Adrenal gland (tissue), 12 donors: ENCODE results near the gene ST6GALNAC3. TPM values are rescaled to one million over a fixed set of nuclear protein-coding genes. Genes with fewer than 3 reads are reported as not detected.
"Not testable (repeated sequence)": the region's sequence is repeated elsewhere in the genome, so short reads cannot be mapped to it uniquely, and the experiment has no call there.

Experiments used
- DNase-seq, 7 donors: peaks; one replicate each; pipeline ENCODE4 v3.0.0-alpha.2; 2019 to 2020
- H3K27ac ChIP-seq, 5 donors: fragments of 200-600 bp; sonication (generic) in 4 of 5; 1 replicate in 3 of 5; 2 replicates in 2 of 5; pipeline versions ENCODE4 v1.5.1 to v1.8.0; 2016 to 2020; ENCODE audit warnings: mild to moderate bottlenecking in 1 of 5
- H3K27me3 ChIP-seq: fragments of 200-600 bp; 2 replicates; pipeline ENCODE4 v1.8.0; 2021
- H3K36me3 ChIP-seq, 2 donors: fragments of 200-600 bp; replicated peaks in 1 of 2; 1 replicate in 1 of 2; 2 replicates in 1 of 2; pipeline versions ENCODE4 v1.5.1 to v1.8.0; 2018 to 2022
- H3K4me1 ChIP-seq, 2 donors: fragments of 200-600 bp; replicated peaks in 1 of 2; 1 replicate in 1 of 2; 2 replicates in 1 of 2; pipeline versions ENCODE4 v1.5.1 to v1.8.0; 2018 to 2021
- H3K4me3 ChIP-seq, 4 donors: fragments of 200-600 bp; sonication (generic) in 3 of 4; one replicate each; pipeline ENCODE4 v1.5.1; 2016 to 2018
- H3K9me3 ChIP-seq, 3 donors: fragments of 200-600 bp; sonication (generic) in 1 of 3; replicated peaks in 1 of 3; 1 replicate in 2 of 3; 2 replicates in 1 of 3; pipeline versions ENCODE4 v1.5.1 to v1.8.0; 2016 to 2021
- POLR2A ChIP-seq, 2 donors: fragments of 450-650 bp; IDR thresholded peaks; one replicate each; pipeline ENCODE4 v1.6.1; 2017; ENCODE audit warnings: antibody characterized with exemption in 2 of 2, mild to moderate bottlenecking in 2 of 2, moderate library complexity in 1 of 2
- WGBS, 4 donors: extraction: QIAGEN DNeasy Blood & Tissue Kit in 2 of 4; methylation state at CpG; one replicate each; pipeline versions ENCODE4 v1.1.5 to v1.1.7; 2013 to 2017; 5-methylcytosine and 5-hydroxymethylcytosine counted together
- intact Hi-C, 2 donors: fragments of 100-400 bp; cut with DNase I; formaldehyde crosslinking; loops; one replicate each; pipeline versions ENCODE4 v1.14.1 to v1.15.0; 2022 to 2023
- polyA plus RNA-seq, 3 donors: library from polyadenylated mRNA; stranded (reverse); fragments of 200-250 nt in 2 of 3; fragments of 350-450 nt in 1 of 3; fragmentation: Illumina TruSeq in 1 of 3; extraction: RNeasy Lipid Tissue Mini Kit (QIAGEN cat#74804) in 1 of 3; gene quantifications; one replicate each; pipeline ENCODE4 v1.2.3, GENCODE V29; 2013 to 2014
- total RNA-seq, 9 donors: library from RNA; depleted of rRNA in 4 of 9; stranded (reverse); fragments of >200 nt in 4 of 9; fragments of 120-200 nt in 1 of 9; fragmentation: NEBNext Ultra II Directional in 1 of 9; extraction: Animal tissue kit (Norgen Biotek cat#: 25700) in 1 of 9; gene quantifications; one replicate each; pipeline versions ENCODE4 v1.1.0 to v1.2.4, GENCODE V29; 2013 to 2023
- TF ChIP-seq, protein P1 (sequence below), 6 experiments: fragments of 450-650 bp in 4 of 6; fragments of 200-600 bp in 2 of 6; sonication (generic) in 1 of 6; IDR thresholded peaks; 1 replicate in 5 of 6; 2 replicates in 1 of 6; pipeline versions ENCODE4 v1.5.1 to v1.8.0; 2016 to 2021; ENCODE audit warnings: antibody characterized with exemption in 6 of 6, mild to moderate bottlenecking in 2 of 6, moderate library complexity in 1 of 6
- donor health status: healthy with polysubstance abuse.
- donor health status: Bipolar disorder and iron deficiency.
- donor health status: DM: yes; HTN: yes; CAD: no.
- donor health status: DM: no; HTN: no; CAD: no.
- donor health status: DM: no; HTN: no; CAD: no.
- donor health status: DM: yes; HTN: yes; CAD: no.

ST6GALNAC3 gene
- total and polyA plus RNA-seq, 12 donors: 1.4 to 11.5 (median 5.9) TPM

GRCh38 chr1:76090283-76091203 lies 16.0 kb downstream of the ST6GALNAC3 start:
- TF ChIP-seq POLR2A (IDR thresholded peaks at IDR 0.05): no peak
- TF ChIP-seq, protein P1, sequence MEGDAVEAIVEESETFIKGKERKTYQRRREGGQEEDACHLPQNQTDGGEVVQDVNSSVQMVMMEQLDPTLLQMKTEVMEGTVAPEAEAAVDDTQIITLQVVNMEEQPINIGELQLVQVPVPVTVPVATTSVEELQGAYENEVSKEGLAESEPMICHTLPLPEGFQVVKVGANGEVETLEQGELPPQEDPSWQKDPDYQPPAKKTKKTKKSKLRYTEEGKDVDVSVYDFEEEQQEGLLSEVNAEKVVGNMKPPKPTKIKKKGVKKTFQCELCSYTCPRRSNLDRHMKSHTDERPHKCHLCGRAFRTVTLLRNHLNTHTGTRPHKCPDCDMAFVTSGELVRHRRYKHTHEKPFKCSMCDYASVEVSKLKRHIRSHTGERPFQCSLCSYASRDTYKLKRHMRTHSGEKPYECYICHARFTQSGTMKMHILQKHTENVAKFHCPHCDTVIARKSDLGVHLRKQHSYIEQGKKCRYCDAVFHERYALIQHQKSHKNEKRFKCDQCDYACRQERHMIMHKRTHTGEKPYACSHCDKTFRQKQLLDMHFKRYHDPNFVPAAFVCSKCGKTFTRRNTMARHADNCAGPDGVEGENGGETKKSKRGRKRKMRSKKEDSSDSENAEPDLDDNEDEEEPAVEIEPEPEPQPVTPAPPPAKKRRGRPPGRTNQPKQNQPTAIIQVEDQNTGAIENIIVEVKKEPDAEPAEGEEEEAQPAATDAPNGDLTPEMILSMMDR (IDR thresholded peaks at IDR 0.05): no peak
- Histone ChIP-seq H3K36me3 (no peaks in the 10 kb centered on the region), H3K9me3 (no peaks in the 10 kb centered on the region), H3K4me3 (no peak overlapping the region), H3K4me1 (no peaks in the 10 kb centered on the region), H3K27ac (no peak overlapping the region), H3K27me3 (no peaks in the 10 kb centered on the region)
- intact Hi-C loops: no loop called here
- no peak for DNase-seq
- 59 to 67% (median 64%) methylated on average over 7 of the region's 7 CpGs for WGBS, 4 donors

DNA sequence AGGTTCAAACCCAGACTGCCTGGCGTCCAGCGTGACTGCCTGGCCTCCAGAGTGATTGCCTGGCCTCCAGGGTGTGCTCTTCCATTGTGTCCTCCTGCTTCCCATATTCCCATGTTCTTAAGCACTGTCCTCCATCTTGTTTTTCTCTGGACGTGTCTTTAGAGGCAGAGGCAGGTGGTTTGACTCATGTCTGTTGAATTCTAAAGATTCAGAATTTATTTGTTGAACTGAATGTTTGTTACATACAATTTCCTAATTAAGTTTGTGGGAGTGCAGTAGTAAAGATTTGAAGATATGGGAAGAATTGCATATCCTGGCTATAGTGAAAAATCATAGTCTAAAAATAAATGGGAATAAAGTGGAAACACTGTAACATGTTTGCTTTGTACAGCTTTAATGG lies 18.3 kb downstream of the ST6GALNAC3 start:
- Histone ChIP-seq H3K9me3 (no peaks in the 10 kb centered on the region), H3K4me3 (no peak overlapping the region), H3K27me3 (no peaks in the 10 kb centered on the region), H3K27ac (no peak overlapping the region), H3K4me1 (no peaks in the 10 kb centered on the region), H3K36me3 (no peaks in the 10 kb centered on the region)
- TF ChIP-seq, protein P1 (IDR thresholded peaks at IDR 0.05): no peak
- TF ChIP-seq POLR2A (IDR thresholded peaks at IDR 0.05): no peak
- WGBS, 4 donors: 66 to 75% (median 71%) methylated on average over 3 of the region's 3 CpGs
- intact Hi-C loops: no loop called here
- DNase-seq: no peak

DNA sequence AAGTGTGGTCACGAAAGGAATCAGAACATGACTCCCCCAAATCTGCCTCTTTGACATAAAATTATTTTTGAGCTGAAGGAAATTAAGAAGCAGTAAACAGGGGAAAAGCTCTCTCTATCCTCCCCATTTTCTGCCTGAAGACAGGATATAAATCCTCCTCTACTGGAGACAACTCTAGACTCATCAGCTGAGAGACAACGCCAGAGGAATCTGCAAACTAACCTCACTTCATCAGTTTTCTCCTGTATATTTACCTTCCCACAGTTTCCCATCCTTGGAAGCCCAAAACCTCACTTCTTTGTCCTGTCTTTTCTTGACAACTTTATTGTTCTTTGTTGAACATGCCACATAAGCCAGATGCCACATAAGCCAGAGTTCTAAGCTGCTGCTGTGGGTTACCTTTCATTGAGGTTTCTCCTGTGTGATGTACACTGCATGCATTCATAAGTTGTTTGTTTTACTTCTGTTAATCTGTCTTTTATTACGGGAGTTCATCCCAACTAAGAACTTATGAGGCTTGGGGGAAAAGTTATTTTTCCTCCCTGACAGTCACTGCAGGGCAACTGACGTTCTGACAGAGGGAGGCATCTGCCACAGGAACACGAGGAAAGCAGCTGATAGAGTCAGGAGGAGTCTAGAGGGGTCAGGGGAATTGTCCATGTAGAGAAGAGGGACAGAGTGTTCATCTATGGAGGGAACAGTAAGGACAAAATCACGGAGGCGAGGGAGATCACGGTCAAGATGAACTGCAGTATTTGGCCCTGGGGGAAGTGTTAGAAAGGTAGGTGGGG lies 19.2 kb downstream of the ST6GALNAC3 start:
- no peaks in the 10 kb centered on the region for H3K4me1 ChIP-seq
- no peaks in the 10 kb centered on the region for H3K36me3 ChIP-seq
- no peak for DNase-seq
- intact Hi-C loops: no loop called here
- TF ChIP-seq POLR2A (IDR thresholded peaks at IDR 0.05): no peak
- TF ChIP-seq, protein P1 (IDR thresholded peaks at IDR 0.05): no peak
- no peak overlapping the region for H3K4me3 ChIP-seq
- no peaks in the 10 kb centered on the region for H3K9me3 ChIP-seq
- WGBS, 4 donors: 66 to 74% (median 70%) methylated on average over 8 of the region's 8 CpGs
- H3K27ac ChIP-seq: no peak overlapping the region
- no peaks in the 10 kb centered on the region for H3K27me3 ChIP-seq

DNA sequence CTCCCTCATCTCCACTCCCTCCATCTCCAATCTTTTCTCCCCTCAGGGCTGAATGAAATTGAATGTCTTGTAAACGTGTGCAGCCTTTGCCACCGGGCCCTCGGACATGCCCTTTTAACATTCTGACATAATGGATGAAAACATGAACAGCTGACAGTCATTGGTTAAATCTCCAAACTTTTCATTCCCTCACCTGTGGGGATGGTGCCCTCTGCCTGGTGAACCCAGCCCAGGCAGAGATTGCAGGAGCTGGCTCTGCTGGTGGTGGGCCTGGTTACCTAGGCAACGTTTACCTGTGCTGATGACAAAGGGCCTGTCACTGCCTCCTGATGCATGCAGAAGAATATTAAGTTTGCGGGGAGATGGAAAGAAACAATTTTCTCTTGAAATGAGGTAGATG lies 21.3 kb downstream of the ST6GALNAC3 start:
- Histone ChIP-seq H3K27me3 (no peaks in the 10 kb centered on the region), H3K4me1 (no peaks in the 10 kb centered on the region), H3K36me3 (no peaks in the 10 kb centered on the region), H3K9me3 (no peaks in the 10 kb centered on the region), H3K4me3 (no peak overlapping the region), H3K27ac (no peak overlapping the region)
- 50 to 60% (median 57%) methylated on average over 5 of the region's 5 CpGs for WGBS, 4 donors
- no peak for DNase-seq
- TF ChIP-seq, protein P1 (IDR thresholded peaks at IDR 0.05): no peak
- no peak for TF ChIP-seq POLR2A (IDR thresholded peaks at IDR 0.05)
- intact Hi-C loops: no loop called here

DNA sequence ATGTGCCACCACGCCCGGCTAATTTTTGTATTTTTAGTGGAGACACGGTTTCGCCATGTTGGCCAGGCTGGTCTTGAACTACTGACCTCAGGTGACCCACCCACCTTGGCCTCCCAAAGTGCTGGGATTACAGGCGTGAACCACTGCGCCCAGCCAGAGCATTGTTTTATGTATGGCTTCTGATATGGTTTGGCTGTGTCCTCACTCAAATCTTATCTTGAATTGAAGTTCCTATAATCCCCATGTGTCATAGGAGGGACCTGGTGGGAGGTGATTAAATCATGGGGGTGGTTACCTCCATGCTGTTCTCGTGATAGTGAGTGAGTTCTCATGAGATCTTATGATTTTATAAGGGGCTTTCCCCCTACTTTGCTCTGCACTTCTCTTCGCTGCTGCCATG lies 22.5 kb downstream of the ST6GALNAC3 start:
- DNase-seq, H3K36me3 ChIP-seq, H3K4me3 ChIP-seq, intact Hi-C loops, H3K9me3 ChIP-seq, H3K27me3 ChIP-seq, H3K27ac ChIP-seq, H3K4me1 ChIP-seq: not testable (repeated sequence)
- WGBS, 4 donors: 87 to 91% (median 89%) methylated on average over 8 of the region's 8 CpGs
